GM12872 (cell line): Measurements from ENCODE around the gene TRIM71.

Source experiments
- CTCF ChIP-seq: IDR thresholded peaks from 3 replicates; pipeline ENCODE4 v1.5.1; 2011; ENCODE audit warnings: low read depth, mild to moderate bottlenecking, low read length, moderate library complexity; ENCODE audit not compliant: insufficient read depth

TRIM71 gene

GRCh38 chr3:32946973-32947788, 129.4 kb downstream of the TRIM71 start:
- TF ChIP-seq CTCF = no peak
